Bronchial epithelial cell (primary cell): ENCODE data around the gene MRPL40. TPM values are rescaled to one million over a fixed set of nuclear protein-coding genes. Genes with fewer than 3 reads are reported as not detected.

ENCODE experiments used
- DNase-seq: peaks from one replicate; pipeline ENCODE4 v3.0.0-alpha.2; 2010; ENCODE audit warnings: low read depth
- FAIRE-seq: peaks from 2 replicates; lab custom pipeline; 2011; peaks lifted over from hg19 to GRCh38; lab: Jason Lieb, UNC
- H3K27me3 ChIP-seq: 2 replicates; pipeline ENCODE4 v1.5.1; 2011; ENCODE audit warnings: low read length; ENCODE audit not compliant: control insufficient read depth, insufficient read depth
- H3K36me3 ChIP-seq: 2 replicates; pipeline ENCODE4 v1.5.1; 2011; ENCODE audit warnings: low read length; ENCODE audit not compliant: control insufficient read depth, insufficient read depth
- H3K4me3 ChIP-seq: 2 replicates; pipeline ENCODE4 v1.5.1; 2011; ENCODE audit warnings: mild to moderate bottlenecking, low read depth, low read length, control low read depth
- total RNA-seq: library from RNA; depleted of rRNA; stranded (reverse); fragments of >200 nt; gene quantifications from 2 replicates; pipeline ENCODE4 v1.2.1, GENCODE V29; 2014
- TF ChIP-seq, protein P1 (sequence below): IDR thresholded peaks from 2 replicates; pipeline ENCODE4 v1.5.1; 2011; ENCODE audit warnings: mild to moderate bottlenecking, moderate library complexity, low read length, control low read depth, inconsistent platforms; ENCODE audit not compliant: insufficient read depth, severe bottlenecking

Gene MRPL40
- total RNA-seq, 1 donor from 2014 or later = 60.8 TPM

- FAIRE-seq (no peak), DNase-seq (no peak)
- H3K27me3 ChIP-seq = no peaks in the 10 kb centered on the region
- TF ChIP-seq, protein P1, sequence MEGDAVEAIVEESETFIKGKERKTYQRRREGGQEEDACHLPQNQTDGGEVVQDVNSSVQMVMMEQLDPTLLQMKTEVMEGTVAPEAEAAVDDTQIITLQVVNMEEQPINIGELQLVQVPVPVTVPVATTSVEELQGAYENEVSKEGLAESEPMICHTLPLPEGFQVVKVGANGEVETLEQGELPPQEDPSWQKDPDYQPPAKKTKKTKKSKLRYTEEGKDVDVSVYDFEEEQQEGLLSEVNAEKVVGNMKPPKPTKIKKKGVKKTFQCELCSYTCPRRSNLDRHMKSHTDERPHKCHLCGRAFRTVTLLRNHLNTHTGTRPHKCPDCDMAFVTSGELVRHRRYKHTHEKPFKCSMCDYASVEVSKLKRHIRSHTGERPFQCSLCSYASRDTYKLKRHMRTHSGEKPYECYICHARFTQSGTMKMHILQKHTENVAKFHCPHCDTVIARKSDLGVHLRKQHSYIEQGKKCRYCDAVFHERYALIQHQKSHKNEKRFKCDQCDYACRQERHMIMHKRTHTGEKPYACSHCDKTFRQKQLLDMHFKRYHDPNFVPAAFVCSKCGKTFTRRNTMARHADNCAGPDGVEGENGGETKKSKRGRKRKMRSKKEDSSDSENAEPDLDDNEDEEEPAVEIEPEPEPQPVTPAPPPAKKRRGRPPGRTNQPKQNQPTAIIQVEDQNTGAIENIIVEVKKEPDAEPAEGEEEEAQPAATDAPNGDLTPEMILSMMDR = no peak
- H3K4me3 ChIP-seq = no peak overlapping the region
- H3K36me3 ChIP-seq = peaks cover 39% of the 10 kb centered on the region
Observed at GRCh38 chr22:19387575-19387974, 44.8 kb upstream of the MRPL40 start.

DNA sequence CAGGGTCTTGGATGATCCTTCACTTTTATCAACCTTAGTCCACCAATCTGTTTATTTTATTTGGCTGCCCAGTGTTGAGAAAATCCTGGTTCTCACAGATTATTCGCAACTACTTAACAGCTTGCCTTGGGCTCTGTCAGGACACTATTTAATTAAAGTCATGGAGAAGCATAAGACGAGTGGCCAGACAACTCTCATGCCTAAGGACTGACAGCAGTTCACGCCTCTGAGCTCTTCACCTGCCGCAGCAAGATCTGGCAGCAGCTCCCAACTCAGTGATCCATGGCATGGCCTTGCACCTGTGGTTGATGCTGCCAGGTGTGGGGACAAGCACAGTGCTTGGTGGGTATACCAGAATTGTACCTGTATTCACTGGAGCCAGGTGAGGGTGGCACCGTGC lies 38.6 kb upstream of the MRPL40 start:
- Histone ChIP-seq H3K27me3 (no peaks in the 10 kb centered on the region), H3K36me3 (peaks cover 43% of the 10 kb centered on the region), H3K4me3 (no peak overlapping the region)
- DNase-seq (no peak), FAIRE-seq (no peak)
- TF ChIP-seq, protein P1 = no peak

- Histone ChIP-seq H3K4me3 (no peak overlapping the region), H3K27me3 (no peaks in the 10 kb centered on the region), H3K36me3 (peaks cover 40% of the 10 kb centered on the region)
- no peak for FAIRE-seq
- DNase-seq = no peak
- TF ChIP-seq, protein P1 = no peak
Observed at GRCh38 chr22:19394274-19395050, 37.9 kb upstream of the MRPL40 start.

DNA sequence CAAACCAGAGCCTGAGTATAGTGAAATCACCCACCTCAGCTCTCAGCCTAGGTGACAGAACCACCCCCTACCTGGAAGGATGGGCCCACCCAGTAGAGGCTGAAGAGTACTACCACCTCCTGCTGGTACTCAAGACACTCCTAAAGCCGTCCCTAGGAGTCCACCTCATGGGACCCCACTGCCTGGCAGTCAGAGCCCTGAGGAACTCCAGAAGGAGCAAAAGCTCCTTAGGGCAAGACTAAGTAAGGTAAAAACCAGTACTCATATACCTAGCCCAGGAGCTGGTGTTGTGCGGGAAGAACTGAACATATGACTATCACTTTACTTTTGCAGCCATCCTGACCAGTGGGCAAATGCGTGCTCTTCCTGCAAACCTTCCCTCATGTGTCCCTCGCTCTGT lies 37.1 kb upstream of the MRPL40 start:
- DNase-seq = no peak
- no peak for FAIRE-seq
- no peak overlapping the region for H3K4me3 ChIP-seq
- TF ChIP-seq, protein P1 = no peak
- peaks cover 40% of the 10 kb centered on the region for H3K36me3 ChIP-seq
- no peaks in the 10 kb centered on the region for H3K27me3 ChIP-seq

DNA sequence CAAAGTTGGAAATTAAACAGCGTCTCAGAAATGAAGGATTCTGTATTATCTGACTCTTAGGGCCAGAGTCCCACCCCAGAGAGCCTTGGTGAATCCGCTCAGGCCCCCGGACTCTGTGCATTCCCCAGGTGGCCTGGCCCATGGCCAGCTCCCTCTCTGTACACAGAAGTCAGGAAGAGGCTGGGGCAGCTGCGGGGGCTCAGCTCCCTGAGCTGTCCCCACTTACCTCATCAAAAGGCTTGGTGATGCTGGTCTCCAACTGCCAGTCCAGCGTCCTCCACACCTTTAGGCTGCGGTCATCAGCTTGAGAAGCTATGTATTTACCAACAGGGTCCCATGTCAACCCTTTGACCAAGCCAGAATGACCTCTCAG lies 35.8 kb upstream of the MRPL40 start:
- Histone ChIP-seq H3K4me3 (no peak overlapping the region), H3K27me3 (no peaks in the 10 kb centered on the region), H3K36me3 (peaks cover 40% of the 10 kb centered on the region)
- DNase-seq (no peak), FAIRE-seq (no peak)
- TF ChIP-seq, protein P1 = no peak
